WERI-Rb-1 (cell line): ENCODE data around the gene LITAFD.

Experiments used
- DNase-seq: peaks from one replicate; pipeline ENCODE4 v3.0.0-alpha.2; 2020
- H3K27ac ChIP-seq: fragments of 250-450 bp; sonication (Bioruptor Pico); 2 replicates; pipeline ENCODE4 v1.5.1; 2020; ENCODE audit warnings: mild to moderate bottlenecking, moderate library complexity
- H3K27me3 ChIP-seq: fragments of 250-450 bp; sonication (Bioruptor Pico); 2 replicates; pipeline ENCODE4 v1.5.1; 2021; ENCODE audit warnings: mild to moderate bottlenecking, low read depth, moderate library complexity; ENCODE audit not compliant: insufficient read depth, severe bottlenecking
- H3K36me3 ChIP-seq: fragments of 250-450 bp; sonication (Bioruptor Pico); 2 replicates; pipeline ENCODE4 v1.5.1; 2020; ENCODE audit warnings: mild to moderate bottlenecking, moderate library complexity
- H3K4me3 ChIP-seq: 2 replicates; pipeline ENCODE4 v1.5.1; 2011; ENCODE audit warnings: low read depth, mild to moderate bottlenecking, control low read depth, low read length
- H3K9me3 ChIP-seq: fragments of 250-450 bp; sonication (Bioruptor Pico); 2 replicates; pipeline ENCODE4 v1.5.1; 2021; ENCODE audit warnings: mild to moderate bottlenecking, moderate library complexity; ENCODE audit not compliant: severe bottlenecking
- TF ChIP-seq, protein P1 (sequence below): IDR thresholded peaks from 2 replicates; pipeline ENCODE4 v1.5.1; 2011; ENCODE audit warnings: low read depth, mild to moderate bottlenecking, control low read depth, inconsistent platforms, low read length

Gene LITAFD

GRCh38 chr16:8850279-8850885, 31.8 kb upstream of the LITAFD start:
- TF ChIP-seq, protein P1, sequence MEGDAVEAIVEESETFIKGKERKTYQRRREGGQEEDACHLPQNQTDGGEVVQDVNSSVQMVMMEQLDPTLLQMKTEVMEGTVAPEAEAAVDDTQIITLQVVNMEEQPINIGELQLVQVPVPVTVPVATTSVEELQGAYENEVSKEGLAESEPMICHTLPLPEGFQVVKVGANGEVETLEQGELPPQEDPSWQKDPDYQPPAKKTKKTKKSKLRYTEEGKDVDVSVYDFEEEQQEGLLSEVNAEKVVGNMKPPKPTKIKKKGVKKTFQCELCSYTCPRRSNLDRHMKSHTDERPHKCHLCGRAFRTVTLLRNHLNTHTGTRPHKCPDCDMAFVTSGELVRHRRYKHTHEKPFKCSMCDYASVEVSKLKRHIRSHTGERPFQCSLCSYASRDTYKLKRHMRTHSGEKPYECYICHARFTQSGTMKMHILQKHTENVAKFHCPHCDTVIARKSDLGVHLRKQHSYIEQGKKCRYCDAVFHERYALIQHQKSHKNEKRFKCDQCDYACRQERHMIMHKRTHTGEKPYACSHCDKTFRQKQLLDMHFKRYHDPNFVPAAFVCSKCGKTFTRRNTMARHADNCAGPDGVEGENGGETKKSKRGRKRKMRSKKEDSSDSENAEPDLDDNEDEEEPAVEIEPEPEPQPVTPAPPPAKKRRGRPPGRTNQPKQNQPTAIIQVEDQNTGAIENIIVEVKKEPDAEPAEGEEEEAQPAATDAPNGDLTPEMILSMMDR = no peak
- no peak overlapping the region for H3K4me3 ChIP-seq
- no peaks in the 10 kb centered on the region for H3K9me3 ChIP-seq
- H3K36me3 ChIP-seq = peaks cover 50% of the 10 kb centered on the region
- no peaks in the 10 kb centered on the region for H3K27me3 ChIP-seq
- DNase-seq = peak; percentile 79
- peak overlapping the region; percentile 26 for H3K27ac ChIP-seq

- Histone ChIP-seq H3K27me3 (no peaks in the 10 kb centered on the region), H3K36me3 (peaks cover 65% of the 10 kb centered on the region), H3K27ac (no peak overlapping the region), H3K4me3 (no peak overlapping the region), H3K9me3 (no peaks in the 10 kb centered on the region)
- DNase-seq = no peak
- TF ChIP-seq, protein P1 = no peak
Observed at GRCh38 chr16:8851761-8852403, 30.3 kb upstream of the LITAFD start.

DNA sequence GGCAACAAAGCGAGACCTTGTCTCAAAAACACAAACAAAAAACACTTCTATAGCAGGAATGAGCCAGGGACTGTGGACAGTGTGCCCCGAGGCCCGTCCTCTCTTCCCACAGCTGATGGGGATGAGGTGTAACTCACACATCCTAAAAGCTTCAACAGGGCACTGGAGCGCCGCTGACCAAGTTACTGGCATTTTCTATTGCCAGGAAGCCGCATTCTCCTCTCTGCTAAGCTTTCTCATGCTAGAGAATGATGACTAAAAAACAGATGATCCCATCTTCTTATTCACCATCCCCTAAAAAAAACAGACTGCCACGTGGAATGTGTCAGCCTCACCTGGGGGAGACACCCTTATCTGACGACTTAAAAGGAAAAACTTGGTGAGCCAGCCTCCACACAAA, 29.6 kb upstream of the LITAFD start:
- Histone ChIP-seq H3K9me3 (no peaks in the 10 kb centered on the region), H3K27ac (no peak overlapping the region), H3K36me3 (peaks cover 67% of the 10 kb centered on the region), H3K4me3 (no peak overlapping the region), H3K27me3 (no peaks in the 10 kb centered on the region)
- TF ChIP-seq, protein P1 = no peak
- DNase-seq = no peak

DNA sequence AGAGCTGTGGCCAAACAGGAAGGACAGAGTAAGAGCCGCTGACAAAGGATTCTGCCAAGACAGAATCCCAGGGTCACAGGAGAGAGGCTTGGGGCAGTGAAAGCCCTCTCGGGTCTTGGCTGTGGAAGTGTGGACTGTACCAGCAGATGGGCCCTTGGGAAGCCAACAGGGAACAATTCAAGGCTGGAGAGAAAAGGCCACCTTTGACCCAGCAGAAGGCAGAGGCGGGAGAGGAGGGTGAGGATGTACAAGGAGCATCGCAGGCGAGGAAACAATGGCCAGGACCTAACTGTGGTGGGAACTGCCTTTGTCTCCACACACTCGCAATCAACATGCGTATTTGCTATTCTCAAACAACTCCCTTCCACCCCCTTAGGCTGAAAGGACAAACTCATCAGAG, 29.0 kb upstream of the LITAFD start:
- Histone ChIP-seq H3K27me3 (no peaks in the 10 kb centered on the region), H3K4me3 (no peak overlapping the region), H3K36me3 (peaks cover 69% of the 10 kb centered on the region), H3K27ac (no peak overlapping the region), H3K9me3 (no peaks in the 10 kb centered on the region)
- TF ChIP-seq, protein P1 = no peak
- no peak for DNase-seq

GRCh38 chr16:8853611-8854010, 28.5 kb upstream of the LITAFD start:
- no peaks in the 10 kb centered on the region for H3K27me3 ChIP-seq
- peaks cover 69% of the 10 kb centered on the region for H3K36me3 ChIP-seq
- no peak for DNase-seq
- H3K27ac ChIP-seq = no peak overlapping the region
- no peaks in the 10 kb centered on the region for H3K9me3 ChIP-seq
- no peak overlapping the region for H3K4me3 ChIP-seq
- TF ChIP-seq, protein P1 = no peak
